Measurements from ENCODE around the gene DIAPH2. TPM values are rescaled to one million over a fixed set of nuclear protein-coding genes. Genes with fewer than 3 reads are reported as not detected.

DIAPH2 gene
- total and polyA plus RNA-seq, 2 donors (not counting 1 experiment from before 2014, with no cell fraction given), result 4.2 to 32.4 TPM

GRCh38 chrX:97387004-97387403, 702.4 kb downstream of the DIAPH2 start:
- CTCF ChIA-PET, result no interaction called here
- no peaks in the 10 kb centered on the region for H3K27me3 Mint-ChIP-seq

GRCh38 chrX:97389761-97390192, 705.1 kb downstream of the DIAPH2 start:
- no peak overlapping the region for H3K4me2 ChIP-seq (replicated peaks; ENCODE audit: low read depth, low read length, poor library complexity, severe bottlenecking)
- no peak overlapping the region for H3K27ac Mint-ChIP-seq
- ATAC-seq (ENCODE audit: low read depth) (no peak), DNase-seq (no peak)
- H3K27me3 Mint-ChIP-seq, result no peaks in the 10 kb centered on the region
- no peaks in the 10 kb centered on the region for H3K27me3 ChIP-seq (replicated peaks in 1 of 4; ENCODE audit: control extremely low read depth in 1 of 4, control insufficient read depth in 3 of 4, insufficient read depth in 4 of 4, low read length in 3 of 4)
- no peaks in the 10 kb centered on the region for H3K79me2 ChIP-seq (ENCODE audit: control insufficient read depth, insufficient read depth, low read length)
- peaks cover 3% of the 10 kb centered on the region for H3K4me1 Mint-ChIP-seq
- H3K27ac ChIP-seq (ENCODE audit: low read length in 2 of 2), result no peak overlapping the region
- H3K4me3 Mint-ChIP-seq, result no peak overlapping the region
- intact Hi-C loops (cut with micrococcal nuclease), result no loop called here
- no peaks in the 10 kb centered on the region for H3K9me3 Mint-ChIP-seq (ENCODE audit: insufficient read depth)
- no peaks in the 10 kb centered on the region for H3K36me3 ChIP-seq (replicated peaks in 1 of 2; ENCODE audit: control extremely low read depth in 1 of 2, control insufficient read depth in 1 of 2, extremely low read depth in 1 of 2, insufficient read depth in 2 of 2, low read length in 1 of 2)
- ChIA-PET POLR2A (no interaction called here), CTCF (no interaction called here)
- TF ChIP-seq EZH2 (IDR thresholded peaks at IDR 0.05; ENCODE audit: borderline replicate concordance, insufficient read depth, low read depth, low read length, poor library complexity, severe bottlenecking) (no peak), CTCF (IDR thresholded peaks at IDR 0.05) (no peak)
- no peak overlapping the region for H3K9ac ChIP-seq (ENCODE audit: low read length)
- H2AFZ ChIP-seq (ENCODE audit: insufficient read depth, low read depth, low read length, poor library complexity, severe bottlenecking), result no peak overlapping the region
- WGBS (ENCODE audit: insufficient coverage), result 86% methylated on average over 1 of the region's 3 CpGs
- no peaks in the 10 kb centered on the region for H4K20me1 ChIP-seq (ENCODE audit: control insufficient read depth, insufficient read depth, low read length, poor library complexity, severe bottlenecking)
- H3K4me1 ChIP-seq (ENCODE audit: control insufficient read depth in 2 of 2, insufficient read depth in 2 of 2, low read length in 2 of 2), result no peaks in the 10 kb centered on the region
- no peaks in the 10 kb centered on the region for H3K9me3 ChIP-seq (ENCODE audit: control extremely low read depth in 1 of 3, control insufficient read depth in 2 of 3, insufficient read depth in 1 of 3, low read length in 2 of 3)
- no peak overlapping the region for H3K4me3 ChIP-seq (ENCODE audit: control extremely low read depth in 1 of 5, extremely low read depth in 1 of 5, insufficient read depth in 1 of 5, low read depth in 2 of 5, low read length in 4 of 5)

More at GRCh38 chrX:97387004-97387403, 702.4 kb downstream of the DIAPH2 start:
- Mint-ChIP-seq H3K4me1 (peaks cover 3% of the 10 kb centered on the region), H3K4me3 (no peak overlapping the region), H3K27ac (no peak overlapping the region), H3K9me3 (ENCODE audit: insufficient read depth) (no peaks in the 10 kb centered on the region)
- no peak overlapping the region for H3K9ac ChIP-seq (ENCODE audit: low read length)
- H3K4me1 ChIP-seq (ENCODE audit: control insufficient read depth in 2 of 2, insufficient read depth in 2 of 2, low read length in 2 of 2), result no peaks in the 10 kb centered on the region
- H3K36me3 ChIP-seq (replicated peaks in 1 of 2; ENCODE audit: control extremely low read depth in 1 of 2, control insufficient read depth in 1 of 2, extremely low read depth in 1 of 2, insufficient read depth in 2 of 2, low read length in 1 of 2), result no peaks in the 10 kb centered on the region
- no peaks in the 10 kb centered on the region for H3K27me3 ChIP-seq (replicated peaks in 1 of 4; ENCODE audit: control extremely low read depth in 1 of 4, control insufficient read depth in 3 of 4, insufficient read depth in 4 of 4, low read length in 3 of 4)
- H2AFZ ChIP-seq (ENCODE audit: insufficient read depth, low read depth, low read length, poor library complexity, severe bottlenecking), result no peak overlapping the region
- intact Hi-C loops (cut with micrococcal nuclease), result no loop called here
- H3K4me3 ChIP-seq (ENCODE audit: control extremely low read depth in 1 of 5, extremely low read depth in 1 of 5, insufficient read depth in 1 of 5, low read depth in 2 of 5, low read length in 4 of 5), result no peak overlapping the region
- no peaks in the 10 kb centered on the region for H3K9me3 ChIP-seq (ENCODE audit: control extremely low read depth in 1 of 3, control insufficient read depth in 2 of 3, insufficient read depth in 1 of 3, low read length in 2 of 3)
- no peaks in the 10 kb centered on the region for H4K20me1 ChIP-seq (ENCODE audit: control insufficient read depth, insufficient read depth, low read length, poor library complexity, severe bottlenecking)
- ATAC-seq (ENCODE audit: low read depth) (no peak), DNase-seq (no peak)
- POLR2A ChIA-PET, result no interaction called here
- TF ChIP-seq EZH2 (IDR thresholded peaks at IDR 0.05; ENCODE audit: borderline replicate concordance, insufficient read depth, low read depth, low read length, poor library complexity, severe bottlenecking), result no peak
- no peak for TF ChIP-seq CTCF (IDR thresholded peaks at IDR 0.05)
- H3K79me2 ChIP-seq (ENCODE audit: control insufficient read depth, insufficient read depth, low read length), result no peaks in the 10 kb centered on the region
- no peak overlapping the region for H3K27ac ChIP-seq (ENCODE audit: low read length in 2 of 2)
- no peak overlapping the region for H3K4me2 ChIP-seq (replicated peaks; ENCODE audit: low read depth, low read length, poor library complexity, severe bottlenecking)

Data from B cell (primary cell).